ENCODE results near the gene PFDN4.

- TF ChIP-seq CTCF (IDR thresholded peaks at IDR 0.05): no peak
- TF ChIP-seq POLR2A (IDR thresholded peaks at IDR 0.05): no peak
Measured at GRCh38 chr20:54229566-54230160, 21.8 kb downstream of the PFDN4 start.

Data from tibial nerve (tissue), 3 donors.